PC-9 (cell line): ENCODE measurements around the gene GCH1. TPM values are rescaled to one million over a fixed set of nuclear protein-coding genes. Genes with fewer than 3 reads are reported as not detected.

Experiments used
- BruUV-seq: library from RNA; stranded (reverse); fragments of 400-500 nt; replicated peaks from 2 replicates; lab custom pipeline; 2021; lab: Mats Ljungman, UMichigan
- CTCF ChIA-PET: fragments of 300-600 bp; sonication (Branson Sonifier 250); formaldehyde crosslinking; loops from one replicate; lab custom pipeline; 2022; ENCODE audit warnings: antibody characterized with exemption; lab: Charles Lee
- POLR2A ChIA-PET: fragments of 300-600 bp; sonication (Branson Sonifier 250); formaldehyde crosslinking; loops from one replicate; lab custom pipeline; 2022; ENCODE audit warnings: antibody characterized with exemption; ENCODE audit not compliant: unreplicated experiment; lab: Charles Lee
- DNase-seq, 2 experiments: peaks; one replicate each; pipeline versions ENCODE4 v3.0.0 to v3.0.0-alpha.2; 2015 to 2022; ENCODE audit warnings: mixed read lengths in 1 of 2
- H2AFZ ChIP-seq: fragments of 200-600 bp; sonication (generic); 2 replicates; pipeline ENCODE4 v1.8.1; 2017; ENCODE audit warnings: antibody characterized with exemption
- H3F3A ChIP-seq: fragments of 200-600 bp; sonication (generic); 2 replicates; pipeline ENCODE4 v1.8.1; 2017; ENCODE audit warnings: antibody characterized with exemption, mild to moderate bottlenecking, low read depth; ENCODE audit not compliant: insufficient read depth
- H3K27ac ChIP-seq: fragments of 200-600 bp; sonication (generic); 2 replicates; pipeline ENCODE4 v1.6.1; 2016; ENCODE audit warnings: mixed run types
- H3K27me3 ChIP-seq: fragments of 200-600 bp; sonication (generic); 2 replicates; pipeline ENCODE4 v1.6.1; 2016; ENCODE audit warnings: low read depth, mixed run types; ENCODE audit not compliant: insufficient read depth
- H3K36me3 ChIP-seq: fragments of 200-600 bp; sonication (generic); 2 replicates; pipeline ENCODE4 v1.6.1; 2016; ENCODE audit warnings: low read depth, mixed run types
- H3K4me1 ChIP-seq: fragments of 200-600 bp; sonication (generic); replicated peaks from 2 replicates; pipeline ENCODE4 v1.6.1; 2016; ENCODE audit warnings: mixed run types; ENCODE audit not compliant: insufficient read depth
- H3K4me2 ChIP-seq: fragments of 200-600 bp; sonication (generic); 2 replicates; pipeline ENCODE4 v1.6.1; 2017; ENCODE audit warnings: mixed run types
- H3K4me3 ChIP-seq: fragments of 200-600 bp; sonication (generic); 2 replicates; pipeline ENCODE4 v1.6.1; 2016; ENCODE audit warnings: mixed run types
- H3K79me2 ChIP-seq: fragments of 200-600 bp; sonication (generic); 2 replicates; pipeline ENCODE4 v1.6.1; 2017; ENCODE audit warnings: low read depth, mixed run types
- H3K9me2 ChIP-seq: fragments of 200-600 bp; sonication (generic); 2 replicates; pipeline ENCODE4 v1.8.1; 2017; ENCODE audit warnings: mild to moderate bottlenecking; ENCODE audit not compliant: insufficient read depth
- H3K9me3 ChIP-seq: fragments of 200-600 bp; sonication (generic); 2 replicates; pipeline ENCODE4 v1.8.1; 2016; ENCODE audit warnings: low read depth; ENCODE audit not compliant: insufficient read depth
- H4K20me1 ChIP-seq: fragments of 200-600 bp; sonication (generic); 2 replicates; pipeline ENCODE4 v1.8.1; 2017; ENCODE audit not compliant: insufficient read depth
- CTCF ChIP-seq: fragments of 200-600 bp; sonication (generic); conservative IDR thresholded peaks from 2 replicates; pipeline ENCODE4 v1.6.1; 2017; ENCODE audit warnings: mixed run types, antibody characterized with exemption, mild to moderate bottlenecking, moderate library complexity
- EZH2 ChIP-seq: fragments of 200-600 bp; sonication (generic); IDR thresholded peaks from 2 replicates; pipeline ENCODE4 v1.8.0; 2017; ENCODE audit warnings: antibody characterized with exemption, low read depth
- intact Hi-C: fragments of 100-400 bp; cut with micrococcal nuclease; formaldehyde crosslinking; loops from one replicate; pipeline ENCODE4 v1.10.0; 2022; ENCODE audit not compliant: unreplicated experiment
- microRNA-seq: library from miRNA; unstranded; fragments of <30 nt; microRNA quantifications from one replicate; pipeline ENCODE4 v1.2.0, GENCODE V29; 2021; ENCODE audit warnings: borderline number of aligned reads, borderline replicate concordance
- total RNA-seq: library from RNA; stranded (reverse); gene quantifications from 2 replicates; pipeline ENCODE4 v1.2.3, GENCODE V29; 2021

GCH1 gene
- total RNA-seq, 1 experiment from 2014 or later, result 5.1 TPM

GRCh38 chr14:54792288-54792687 is 110.3 kb downstream of the GCH1 start:
- Histone ChIP-seq H3K4me1 (no peaks in the 10 kb centered on the region), H3K9me3 (no peaks in the 10 kb centered on the region), H2AFZ (no peak overlapping the region), H3K9me2 (no peaks in the 10 kb centered on the region), H3K4me3 (no peak overlapping the region), H4K20me1 (no peaks in the 10 kb centered on the region), H3K27me3 (no peaks in the 10 kb centered on the region), H3F3A (no peaks in the 10 kb centered on the region), H3K36me3 (no peaks in the 10 kb centered on the region), H3K4me2 (no peak overlapping the region), H3K27ac (no peak overlapping the region), H3K79me2 (no peaks in the 10 kb centered on the region)
- ChIA-PET POLR2A (no interaction called here), CTCF (no interaction called here)
- no peak for TF ChIP-seq CTCF
- no peak for TF ChIP-seq EZH2
- intact Hi-C loops, result no loop called here
- no peak for DNase-seq
- BruUV-seq, result no TSS peak

Small RNA genes within 50 kb of the gene (microRNA-seq; reads per million reads assigned to microRNA genes)
- not detected for gene MIR4308

Other genes with a start within 250 kb of the GCH1 start
- 27.9 and 34.3 TPM in 2 replicates for gene WDHD1, start 124.3 kb upstream of the GCH1 start, total RNA-seq
- gene SOCS4, start 124.4 kb upstream of the GCH1 start, total RNA-seq, result 25.3 and 33.4 TPM in 2 replicates
- 54.3 and 79.7 TPM in 2 replicates for gene MAPK1IP1L, start 148.8 kb upstream of the GCH1 start, total RNA-seq
- gene LGALS3, start 226.4 kb upstream of the GCH1 start, total RNA-seq, result 122 and 142 TPM in 2 replicates